ENCODE results near the gene ROBO1.

The ROBO1 gene

GRCh38 chr3:78986416-78987101 lies 781.2 kb downstream of the ROBO1 start:
- Histone ChIP-seq H2AFZ (ENCODE audit: low read depth) (no peak overlapping the region), H3K36me3 (ENCODE audit: insufficient read depth) (no peaks in the 10 kb centered on the region), H3K27me3 (ENCODE audit: insufficient read depth, low read depth) (no peaks in the 10 kb centered on the region), H3K79me2 (ENCODE audit: insufficient read depth, low read depth) (no peaks in the 10 kb centered on the region), H3K9ac (no peak overlapping the region), H3K4me3 (IDR thresholded peaks at IDR 0.05; ENCODE audit: insufficient read depth, low read depth, low read length) (no peak overlapping the region), H3K4me1 (ENCODE audit: low read depth, poor library complexity, severe bottlenecking) (no peaks in the 10 kb centered on the region), H4K20me1 (ENCODE audit: insufficient read depth) (no peaks in the 10 kb centered on the region), H3K27ac (no peak overlapping the region), H3K4me2 (no peak overlapping the region)
- TF ChIP-seq, protein P1, sequence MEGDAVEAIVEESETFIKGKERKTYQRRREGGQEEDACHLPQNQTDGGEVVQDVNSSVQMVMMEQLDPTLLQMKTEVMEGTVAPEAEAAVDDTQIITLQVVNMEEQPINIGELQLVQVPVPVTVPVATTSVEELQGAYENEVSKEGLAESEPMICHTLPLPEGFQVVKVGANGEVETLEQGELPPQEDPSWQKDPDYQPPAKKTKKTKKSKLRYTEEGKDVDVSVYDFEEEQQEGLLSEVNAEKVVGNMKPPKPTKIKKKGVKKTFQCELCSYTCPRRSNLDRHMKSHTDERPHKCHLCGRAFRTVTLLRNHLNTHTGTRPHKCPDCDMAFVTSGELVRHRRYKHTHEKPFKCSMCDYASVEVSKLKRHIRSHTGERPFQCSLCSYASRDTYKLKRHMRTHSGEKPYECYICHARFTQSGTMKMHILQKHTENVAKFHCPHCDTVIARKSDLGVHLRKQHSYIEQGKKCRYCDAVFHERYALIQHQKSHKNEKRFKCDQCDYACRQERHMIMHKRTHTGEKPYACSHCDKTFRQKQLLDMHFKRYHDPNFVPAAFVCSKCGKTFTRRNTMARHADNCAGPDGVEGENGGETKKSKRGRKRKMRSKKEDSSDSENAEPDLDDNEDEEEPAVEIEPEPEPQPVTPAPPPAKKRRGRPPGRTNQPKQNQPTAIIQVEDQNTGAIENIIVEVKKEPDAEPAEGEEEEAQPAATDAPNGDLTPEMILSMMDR (conservative IDR thresholded peaks at IDR 0.05; ENCODE audit: low read depth, low read length): no peak

- Histone ChIP-seq H4K20me1 (ENCODE audit: insufficient read depth) (no peaks in the 10 kb centered on the region), H3K9ac (no peak overlapping the region), H3K4me1 (ENCODE audit: low read depth, poor library complexity, severe bottlenecking) (no peaks in the 10 kb centered on the region), H3K27me3 (ENCODE audit: insufficient read depth, low read depth) (no peaks in the 10 kb centered on the region), H3K4me2 (no peak overlapping the region), H3K79me2 (ENCODE audit: insufficient read depth, low read depth) (no peaks in the 10 kb centered on the region), H3K4me3 (IDR thresholded peaks at IDR 0.05; ENCODE audit: insufficient read depth, low read depth, low read length) (no peak overlapping the region), H2AFZ (ENCODE audit: low read depth) (no peak overlapping the region), H3K36me3 (ENCODE audit: insufficient read depth) (no peaks in the 10 kb centered on the region), H3K27ac (no peak overlapping the region)
- TF ChIP-seq, protein P1 (conservative IDR thresholded peaks at IDR 0.05; ENCODE audit: low read depth, low read length): no peak
Observed at GRCh38 chr3:78985981-78986380, 781.8 kb downstream of the ROBO1 start.

GRCh38 chr3:78979028-78979427 lies 788.8 kb downstream of the ROBO1 start:
- H3K27ac ChIP-seq: no peak overlapping the region
- no peak overlapping the region for H3K9ac ChIP-seq
- H3K36me3 ChIP-seq (ENCODE audit: insufficient read depth): no peaks in the 10 kb centered on the region
- no peaks in the 10 kb centered on the region for H4K20me1 ChIP-seq (ENCODE audit: insufficient read depth)
- H2AFZ ChIP-seq (ENCODE audit: low read depth): no peak overlapping the region
- H3K27me3 ChIP-seq (ENCODE audit: insufficient read depth, low read depth): no peaks in the 10 kb centered on the region
- TF ChIP-seq, protein P1 (conservative IDR thresholded peaks at IDR 0.05; ENCODE audit: low read depth, low read length): no peak
- H3K79me2 ChIP-seq (ENCODE audit: insufficient read depth, low read depth): no peaks in the 10 kb centered on the region; the same call in 1 of the 2 replicates
- no peak overlapping the region for H3K4me3 ChIP-seq (IDR thresholded peaks at IDR 0.05; ENCODE audit: insufficient read depth, low read depth, low read length)
- H3K4me2 ChIP-seq: no peak overlapping the region
- no peaks in the 10 kb centered on the region for H3K4me1 ChIP-seq (ENCODE audit: low read depth, poor library complexity, severe bottlenecking)

- H4K20me1 ChIP-seq (ENCODE audit: insufficient read depth): no peaks in the 10 kb centered on the region
- no peak overlapping the region for H3K4me2 ChIP-seq
- no peaks in the 10 kb centered on the region for H3K27me3 ChIP-seq (ENCODE audit: insufficient read depth, low read depth)
- H3K79me2 ChIP-seq (ENCODE audit: insufficient read depth, low read depth): no peaks in the 10 kb centered on the region; the same call in 1 of the 2 replicates
- H3K27ac ChIP-seq: no peak overlapping the region
- H3K4me3 ChIP-seq (IDR thresholded peaks at IDR 0.05; ENCODE audit: insufficient read depth, low read depth, low read length): no peak overlapping the region
- no peak overlapping the region for H3K9ac ChIP-seq
- no peak overlapping the region for H2AFZ ChIP-seq (ENCODE audit: low read depth)
- no peaks in the 10 kb centered on the region for H3K4me1 ChIP-seq (ENCODE audit: low read depth, poor library complexity, severe bottlenecking)
- TF ChIP-seq, protein P1 (conservative IDR thresholded peaks at IDR 0.05; ENCODE audit: low read depth, low read length): no peak
- H3K36me3 ChIP-seq (ENCODE audit: insufficient read depth): no peaks in the 10 kb centered on the region
Observed at GRCh38 chr3:78978037-78978436, 789.8 kb downstream of the ROBO1 start.
